GM12892 (cell line): ENCODE data around the gene DHRS13. TPM values are rescaled to one million over a fixed set of nuclear protein-coding genes. Genes with fewer than 3 reads are reported as not detected.

Experiments used
- DNase-seq: peaks from one replicate; pipeline ENCODE4 v3.0.0; 2011; ENCODE audit not compliant: insufficient read length
- FAIRE-seq: peaks from 2 replicates; lab custom pipeline; 2011; peaks lifted over from hg19 to GRCh38; lab: Jason Lieb, UNC
- POLR2A ChIP-seq: IDR thresholded peaks from 2 replicates; pipeline ENCODE4 v1.6.1; 2011; ENCODE audit warnings: low read depth, low read length, control low read depth
- POLR2AphosphoS5 ChIP-seq: IDR thresholded peaks from 2 replicates; pipeline ENCODE4 v1.6.1; 2011; ENCODE audit warnings: low read depth, low read length, control low read depth
- TAF1 ChIP-seq: IDR thresholded peaks from 2 replicates; pipeline ENCODE4 v1.6.1; 2011; ENCODE audit warnings: low read depth, mild to moderate bottlenecking, control low read depth, low read length, borderline replicate concordance
- polyA plus RNA-seq: library from polyadenylated mRNA; unstranded; fragments of >200 nt; gene quantifications from one replicate; pipeline ENCODE4 v1.2.1, GENCODE V29; 2012; ENCODE audit warnings: missing spikeins, inconsistent platforms; ENCODE audit not compliant: missing spikeins

Gene DHRS13, protein sequence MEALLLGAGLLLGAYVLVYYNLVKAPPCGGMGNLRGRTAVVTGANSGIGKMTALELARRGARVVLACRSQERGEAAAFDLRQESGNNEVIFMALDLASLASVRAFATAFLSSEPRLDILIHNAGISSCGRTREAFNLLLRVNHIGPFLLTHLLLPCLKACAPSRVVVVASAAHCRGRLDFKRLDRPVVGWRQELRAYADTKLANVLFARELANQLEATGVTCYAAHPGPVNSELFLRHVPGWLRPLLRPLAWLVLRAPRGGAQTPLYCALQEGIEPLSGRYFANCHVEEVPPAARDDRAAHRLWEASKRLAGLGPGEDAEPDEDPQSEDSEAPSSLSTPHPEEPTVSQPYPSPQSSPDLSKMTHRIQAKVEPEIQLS
- polyA plus RNA-seq: 5.9 TPM

DNA sequence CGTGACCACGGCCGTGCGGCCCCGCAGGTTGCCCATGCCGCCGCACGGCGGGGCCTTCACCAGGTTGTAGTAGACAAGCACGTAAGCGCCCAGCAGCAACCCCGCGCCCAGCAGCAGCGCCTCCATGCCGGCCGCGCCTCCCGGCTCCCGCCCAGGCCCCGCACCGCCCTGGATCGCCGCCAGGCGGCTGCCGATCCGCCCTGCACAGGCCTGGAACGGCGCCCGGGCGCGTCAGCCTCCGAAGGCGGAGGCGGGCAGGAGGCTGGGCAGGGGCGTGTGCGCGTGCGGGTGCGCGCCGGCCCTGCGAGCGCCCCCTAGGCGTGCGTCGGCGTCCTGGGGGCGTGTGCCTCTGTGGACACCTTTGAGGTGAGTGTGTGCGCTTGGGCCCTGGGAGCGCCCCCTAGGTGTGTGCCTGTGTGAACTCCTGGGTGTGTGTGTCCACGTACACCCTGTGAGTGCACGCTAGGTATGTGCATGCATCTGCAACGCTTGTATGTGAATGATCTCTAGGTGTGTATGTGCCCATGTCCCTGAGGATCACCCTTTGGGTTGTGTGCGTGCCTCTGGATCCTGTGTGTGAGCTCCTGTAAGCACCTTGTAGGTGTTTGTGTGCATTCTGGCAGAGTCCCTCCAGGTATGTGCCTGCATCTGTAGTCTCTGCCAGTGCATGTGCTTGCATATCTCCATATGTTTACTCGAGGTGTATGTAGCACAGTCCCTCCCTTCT lies at the start of gene DHRS13:
Gene DHRS13 (minus strand): TSS at position 261 of the 727 bp plus-strand sequence. CDS start 135 bp downstream, at position 126.
- FAIRE-seq (peak; percentile 100), DNase-seq (peak; percentile 94)
- TF ChIP-seq POLR2A: no peak
- 0 out of 2 replicates have a peak, but pooled peaks have one; percentile 56 for TF ChIP-seq TAF1
- TF ChIP-seq POLR2AphosphoS5: peak; percentile 44; the same call in 1 of the 2 replicates

DNA sequence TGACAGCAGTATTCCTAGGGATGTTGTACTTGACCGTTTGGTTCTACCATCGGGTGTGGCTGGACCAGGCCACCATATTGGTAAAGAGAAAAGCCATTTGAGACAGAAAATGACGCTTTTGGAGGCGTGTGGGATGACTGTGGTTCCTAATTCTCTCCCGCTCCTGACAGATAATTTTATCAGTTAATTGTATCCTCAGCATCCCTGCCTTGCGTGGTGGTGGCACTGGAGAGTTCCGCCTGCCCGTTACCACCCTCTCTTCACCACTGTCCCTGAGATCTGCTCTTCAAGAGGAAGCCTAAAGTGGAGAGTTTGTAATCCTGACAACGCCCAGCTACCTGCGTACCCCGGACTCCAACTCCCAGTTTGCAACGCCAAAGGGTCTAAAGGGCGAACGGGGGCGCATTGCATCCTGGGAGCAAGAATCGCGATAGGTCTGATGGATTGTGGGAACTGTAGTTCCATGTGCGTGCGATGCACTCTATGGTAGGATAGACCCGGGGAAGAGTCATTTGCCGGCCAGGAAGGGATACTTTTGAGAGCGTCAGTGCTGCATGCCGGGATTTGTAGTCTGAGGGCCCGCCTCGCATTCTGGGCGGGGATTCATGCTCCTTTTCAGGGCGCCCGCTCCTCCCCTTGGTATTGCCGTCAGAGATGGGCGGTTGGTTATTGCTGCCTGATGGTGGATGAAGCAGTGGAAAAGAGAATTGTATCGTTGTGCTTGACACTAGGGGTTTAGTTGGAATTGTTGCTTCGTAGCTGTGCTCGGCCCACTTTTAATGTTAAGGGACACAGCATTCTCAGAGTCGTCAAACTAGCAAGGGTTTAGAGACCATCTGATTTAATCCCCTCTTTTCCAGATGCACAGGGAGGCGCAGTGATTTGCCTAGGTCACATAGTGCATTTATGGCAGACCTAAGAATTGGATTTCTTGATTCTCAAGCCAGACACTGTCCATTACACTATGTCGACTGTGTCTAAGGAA lies 49.4 kb upstream of the DHRS13 start:
- peak; percentile 85 for DNase-seq
- TF ChIP-seq TAF1 (no peak), POLR2AphosphoS5 (peak; percentile 52; the same call in 1 of the 2 replicates), POLR2A (peak; percentile 34; the same call in 1 of the 2 replicates)
- FAIRE-seq: no peak

DNA sequence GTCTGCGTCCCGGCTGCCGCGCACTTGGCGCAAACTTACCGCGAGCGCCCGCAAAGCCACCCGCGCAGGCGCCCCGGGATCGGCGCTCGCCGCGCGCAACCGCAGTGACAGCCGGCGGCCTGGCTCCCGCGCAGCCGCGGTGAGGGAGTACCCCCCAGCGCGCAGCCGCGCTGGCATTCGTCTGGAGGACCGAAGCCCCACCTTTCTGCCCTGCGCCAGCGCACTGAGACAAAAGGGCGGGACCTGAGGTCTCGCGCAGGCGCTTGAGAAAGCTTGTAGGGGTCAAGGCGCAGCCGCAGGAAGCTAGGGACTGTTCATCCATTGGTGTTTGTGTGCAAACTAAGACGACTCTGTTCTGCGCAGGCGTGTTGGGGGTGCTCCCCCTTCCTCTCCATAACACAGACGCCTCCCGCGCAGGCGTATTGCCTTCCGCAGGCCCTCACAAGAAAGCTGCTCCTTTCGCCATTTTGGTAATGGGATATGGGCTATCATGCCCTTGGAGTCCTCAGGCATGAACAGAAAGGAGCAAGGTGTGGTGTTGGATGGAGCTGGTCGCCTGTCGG lies 48.6 kb upstream of the DHRS13 start, which contains the start of gene PHF12:
Gene PHF12 (minus strand): TSS at position 91 of the 563 bp plus-strand sequence. CDS start 558 bp downstream, outside the sequence.
- DNase-seq (peak; percentile 92), FAIRE-seq (peak; percentile 98)
- TF ChIP-seq POLR2A (peak; percentile 65; the same call in 1 of the 2 replicates), TAF1 (peak; percentile 29; the same call in 1 of the 2 replicates), POLR2AphosphoS5 (peak; percentile 52)

DNA sequence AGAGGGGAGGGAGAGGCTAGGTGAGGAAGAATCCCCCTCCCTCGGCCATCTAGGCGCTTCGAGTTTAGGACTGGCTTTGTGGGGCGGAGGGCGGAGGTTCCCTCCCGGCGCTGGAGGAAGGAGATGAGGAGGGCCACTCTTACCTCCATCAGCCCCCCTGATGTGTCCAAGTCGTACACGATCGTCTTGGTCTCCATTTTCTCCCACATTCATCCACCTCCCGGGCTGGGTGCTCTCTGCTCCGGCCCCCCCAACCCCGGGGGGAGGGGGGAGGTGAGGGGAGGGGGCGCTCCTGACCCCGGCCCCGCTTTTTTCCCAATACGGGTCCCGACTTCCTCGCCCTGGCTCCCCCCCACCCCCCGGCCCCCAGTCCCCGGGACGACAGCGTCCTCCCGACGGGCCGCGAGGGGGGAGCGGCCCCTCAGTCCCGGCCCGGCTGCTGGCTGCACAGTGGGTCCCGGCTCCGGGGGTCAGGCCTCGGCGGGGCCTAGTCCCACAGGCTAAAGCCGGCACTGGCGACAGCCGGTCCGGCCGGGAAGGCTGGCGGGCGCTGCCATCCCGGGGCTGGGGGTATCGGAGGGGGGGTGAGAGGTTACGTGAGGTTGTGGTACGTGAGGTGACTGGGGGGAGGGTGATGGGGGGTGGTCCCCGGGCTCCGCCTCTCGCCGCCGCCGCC lies 48.0 kb upstream of the DHRS13 start:
- no peak for DNase-seq
- no peak for FAIRE-seq

DNA sequence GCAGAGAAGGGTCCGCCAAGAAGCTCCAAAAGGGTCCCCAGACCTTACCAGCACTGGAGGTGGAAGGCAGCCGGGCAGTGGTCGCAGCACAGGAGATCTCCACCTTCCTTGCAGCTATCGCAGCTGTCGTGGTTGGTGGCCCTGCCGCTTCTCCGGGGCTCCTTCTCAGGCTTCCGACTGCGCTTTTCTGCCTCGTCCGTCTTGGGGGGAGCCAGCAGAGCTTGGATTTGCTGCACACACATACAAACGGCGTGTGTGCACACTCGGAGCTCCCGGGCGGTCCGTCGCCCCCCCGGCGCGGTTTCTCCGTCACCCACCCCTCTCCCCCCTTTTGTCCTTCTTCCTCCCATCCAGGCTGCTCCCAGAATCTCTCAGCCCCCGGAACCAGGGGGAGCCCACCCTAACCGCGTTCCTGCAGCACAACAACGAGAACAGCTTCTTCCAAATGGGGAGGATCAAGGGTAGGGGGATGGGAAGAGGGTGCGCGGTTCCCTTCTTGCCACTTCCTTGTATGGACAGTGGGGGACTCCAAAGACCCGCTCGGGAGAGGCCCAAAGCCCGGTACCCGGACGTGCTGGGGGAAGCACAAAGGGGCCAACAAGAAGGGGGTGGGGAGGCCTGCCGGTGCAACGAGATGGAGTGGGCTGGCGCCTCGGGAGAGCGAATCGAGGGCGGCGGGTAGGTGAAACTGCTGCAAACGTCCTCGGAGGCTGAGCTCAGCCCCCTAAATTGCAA lies 47.3 kb upstream of the DHRS13 start:
- TF ChIP-seq TAF1 (no peak), POLR2AphosphoS5 (no peak), POLR2A (no peak)
- FAIRE-seq (no peak), DNase-seq (no peak)

More for the DNA sequence above, 48.0 kb upstream of the DHRS13 start:
- TF ChIP-seq POLR2A (no peak), POLR2AphosphoS5 (no peak), TAF1 (no peak)

DNA sequence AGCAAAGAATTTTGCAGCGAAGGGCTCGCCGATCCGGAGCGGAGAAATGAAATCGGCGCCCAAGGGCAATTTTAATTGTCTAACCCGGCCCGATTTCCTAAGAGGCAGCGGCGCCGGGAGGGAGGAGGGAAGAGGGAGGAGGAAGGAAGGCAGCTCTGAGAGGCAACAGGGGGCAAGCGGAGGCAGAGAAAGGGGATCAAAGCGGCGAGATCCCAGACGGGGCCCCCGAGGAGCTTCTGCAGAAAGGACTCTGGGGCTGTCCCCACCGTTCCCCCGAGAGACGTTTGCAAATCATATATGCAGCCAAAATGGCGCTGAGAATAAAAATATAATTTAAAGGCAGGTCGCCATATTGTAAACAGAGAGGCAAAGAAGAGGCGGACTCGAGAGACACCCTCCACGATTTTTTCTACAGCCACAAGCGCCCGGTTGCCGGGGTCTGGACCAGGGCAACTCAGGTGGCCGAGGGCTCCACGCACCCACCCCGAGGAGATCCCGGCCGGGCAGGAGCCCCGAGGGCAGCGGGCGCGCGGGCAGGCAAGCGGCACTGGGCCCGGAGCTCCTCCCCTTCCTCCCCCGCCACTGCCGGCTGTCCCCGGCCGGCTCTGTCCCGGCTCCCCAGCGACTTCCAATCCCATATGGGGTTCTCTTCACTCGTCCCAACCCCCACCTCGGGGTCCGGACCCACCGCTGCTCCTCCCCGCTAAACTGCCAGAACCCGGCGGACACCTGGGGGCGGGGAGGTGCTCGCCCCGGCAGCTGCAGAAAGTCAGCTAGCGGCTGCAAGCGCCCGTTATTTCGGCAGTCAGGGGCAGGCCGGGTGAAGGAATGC lies 46.5 kb upstream of the DHRS13 start:
- TF ChIP-seq POLR2AphosphoS5 (no peak), TAF1 (no peak), POLR2A (peak; percentile 23; the same call in 1 of the 2 replicates)
- FAIRE-seq (no peak), DNase-seq (no peak)

DNA sequence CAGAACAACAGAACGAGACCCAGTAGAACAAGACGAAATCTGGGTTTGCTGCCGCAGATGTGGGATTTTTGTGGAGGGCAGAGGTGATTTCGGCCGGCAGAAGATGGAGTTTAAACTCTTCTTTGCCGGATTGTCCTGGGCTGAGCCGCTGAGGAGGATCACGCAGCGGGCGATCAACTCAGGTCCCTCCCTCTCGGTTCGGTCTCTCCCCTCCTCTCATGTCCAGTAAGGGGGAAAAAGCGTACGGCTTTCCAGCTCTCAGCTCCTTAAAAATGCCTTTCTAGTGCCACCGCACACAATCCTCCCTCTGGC lies 46.0 kb upstream of the DHRS13 start:
- TF ChIP-seq POLR2AphosphoS5: no peak
- TF ChIP-seq TAF1: no peak
- no peak for TF ChIP-seq POLR2A
- DNase-seq (no peak), FAIRE-seq (no peak)

DNA sequence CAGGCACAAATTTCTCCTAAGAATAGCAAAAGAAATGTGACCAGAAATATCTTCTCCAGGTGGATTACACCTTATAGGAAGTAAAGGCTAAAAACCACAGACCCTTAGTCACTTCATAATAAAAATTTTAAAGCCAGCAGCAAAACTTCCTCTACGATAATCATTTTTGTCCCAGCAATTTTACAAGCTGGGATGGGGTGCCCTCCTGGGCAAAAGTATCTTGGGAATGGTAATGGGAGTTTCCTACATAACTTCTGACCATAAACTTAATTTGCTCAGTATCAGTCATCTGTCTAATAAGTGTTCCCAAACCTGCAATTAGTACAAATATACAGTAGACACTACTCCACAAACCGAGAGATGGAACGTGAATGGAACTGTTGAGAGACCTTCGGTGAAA lies 45.5 kb upstream of the DHRS13 start:
- TF ChIP-seq POLR2A (no peak), POLR2AphosphoS5 (no peak), TAF1 (no peak)
- DNase-seq (no peak), FAIRE-seq (no peak)

DNA sequence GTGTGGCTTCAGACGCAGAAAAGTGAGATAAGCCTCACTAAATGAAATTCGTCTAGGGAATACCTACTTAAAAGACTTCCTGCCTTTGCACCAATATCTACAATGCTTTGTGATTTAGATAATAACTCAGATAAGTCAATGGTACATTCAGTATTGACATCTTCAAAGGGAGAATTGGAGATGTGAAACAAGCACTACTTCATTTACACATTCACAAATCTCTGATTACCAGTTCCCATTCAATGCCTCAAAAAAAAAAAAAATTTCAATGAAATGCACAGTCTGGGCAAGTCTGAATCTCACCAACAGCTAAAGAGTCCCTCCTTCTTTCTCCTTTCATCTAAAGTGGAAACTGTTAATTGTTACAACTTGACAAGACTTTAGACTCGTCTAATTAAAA lies 44.8 kb upstream of the DHRS13 start:
- TF ChIP-seq POLR2AphosphoS5 (no peak), TAF1 (no peak), POLR2A (no peak)
- no peak for DNase-seq
- FAIRE-seq: no peak
